Activated CD8-positive, alpha-beta memory T cell treated with anti-CD3 and anti-CD28 coated beads, Interleukin-2, amount 50 U/mL, for 1 hour (primary cell): ENCODE results near the gene NOS3.

Source experiments
- DNase-seq: peaks from one replicate; pipeline ENCODE4 v3.0.0-alpha.2; 2020; ENCODE audit errors: extremely low read depth

NOS3 gene

DNA sequence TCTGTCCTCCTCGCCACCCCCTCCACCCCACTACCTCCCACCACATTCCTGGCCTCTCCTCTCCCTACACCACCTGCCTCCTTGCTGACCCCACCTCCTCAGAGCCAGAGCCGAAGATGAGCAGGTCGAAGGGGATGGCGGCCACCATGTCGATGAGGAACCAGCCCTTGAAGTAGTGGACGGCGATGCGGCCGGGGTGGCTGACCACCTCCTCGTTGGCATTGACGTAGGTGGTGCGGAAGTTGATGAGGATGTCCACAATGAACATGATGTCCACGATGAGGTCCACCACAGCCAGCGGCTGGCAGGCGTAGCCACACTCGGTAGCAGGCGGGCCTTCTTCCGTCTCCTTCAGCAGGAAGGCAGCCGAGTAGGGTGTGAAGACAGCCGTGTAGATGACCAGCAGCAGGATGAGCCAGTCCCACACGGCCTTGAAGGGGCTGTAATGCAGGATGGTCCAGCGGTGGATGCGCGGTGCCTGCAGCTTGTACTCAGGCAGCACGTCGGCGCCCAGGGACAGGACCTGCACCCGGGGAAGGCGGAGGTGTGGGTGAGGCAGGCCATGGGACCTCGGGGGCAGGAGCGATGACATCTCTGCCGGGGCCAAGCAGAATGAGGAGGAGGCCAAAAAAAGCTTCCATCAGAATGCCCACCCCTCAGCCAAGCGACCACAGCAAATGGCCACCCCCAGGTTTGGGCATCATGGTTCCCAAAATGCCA lies 38.3 kb upstream of the NOS3 start:
- no peak for DNase-seq

DNA sequence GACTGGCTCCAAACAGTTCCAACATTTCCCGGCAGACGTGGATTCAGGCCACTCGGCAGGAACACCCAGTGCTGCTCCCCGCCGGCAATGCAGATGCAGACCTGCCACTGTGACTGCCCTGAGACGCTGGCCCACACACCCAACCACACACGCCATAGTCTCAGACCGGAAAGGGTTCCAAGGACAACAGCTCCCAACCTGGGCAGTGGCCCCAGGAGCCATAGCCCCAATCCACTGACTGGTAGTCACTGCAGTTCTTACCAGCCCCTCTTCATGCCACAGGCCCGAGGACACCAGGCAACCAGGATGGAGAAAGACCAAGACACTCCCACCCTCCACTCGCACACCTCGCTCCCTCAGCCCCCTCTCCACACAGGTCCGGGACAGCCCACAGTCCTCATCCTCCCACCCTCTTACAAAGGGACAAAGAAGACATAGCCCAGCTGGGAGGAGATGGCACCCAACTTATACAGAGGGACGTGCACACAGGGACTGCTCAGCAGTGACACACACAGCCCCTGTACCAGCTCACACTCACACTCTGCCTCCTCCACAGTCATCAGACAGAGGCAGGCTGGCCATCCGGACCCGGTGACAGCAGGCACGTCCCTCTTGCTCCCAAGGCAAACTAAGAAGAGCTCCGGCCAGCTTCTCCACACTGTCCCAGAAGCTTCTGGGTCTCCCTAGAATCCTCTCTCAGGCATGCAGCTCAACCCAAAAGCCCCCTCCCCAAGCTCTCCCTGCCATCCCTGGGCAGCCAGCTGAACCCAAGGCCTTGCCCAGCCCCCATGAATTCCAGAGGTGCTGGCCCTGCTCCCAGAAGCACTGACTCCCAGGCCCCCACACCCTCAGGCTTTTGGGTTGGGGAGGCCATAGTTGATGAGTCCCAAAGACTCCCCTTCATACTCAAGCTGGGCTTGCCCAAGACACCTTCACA lies 37.5 kb upstream of the NOS3 start:
- no peak for DNase-seq

DNA sequence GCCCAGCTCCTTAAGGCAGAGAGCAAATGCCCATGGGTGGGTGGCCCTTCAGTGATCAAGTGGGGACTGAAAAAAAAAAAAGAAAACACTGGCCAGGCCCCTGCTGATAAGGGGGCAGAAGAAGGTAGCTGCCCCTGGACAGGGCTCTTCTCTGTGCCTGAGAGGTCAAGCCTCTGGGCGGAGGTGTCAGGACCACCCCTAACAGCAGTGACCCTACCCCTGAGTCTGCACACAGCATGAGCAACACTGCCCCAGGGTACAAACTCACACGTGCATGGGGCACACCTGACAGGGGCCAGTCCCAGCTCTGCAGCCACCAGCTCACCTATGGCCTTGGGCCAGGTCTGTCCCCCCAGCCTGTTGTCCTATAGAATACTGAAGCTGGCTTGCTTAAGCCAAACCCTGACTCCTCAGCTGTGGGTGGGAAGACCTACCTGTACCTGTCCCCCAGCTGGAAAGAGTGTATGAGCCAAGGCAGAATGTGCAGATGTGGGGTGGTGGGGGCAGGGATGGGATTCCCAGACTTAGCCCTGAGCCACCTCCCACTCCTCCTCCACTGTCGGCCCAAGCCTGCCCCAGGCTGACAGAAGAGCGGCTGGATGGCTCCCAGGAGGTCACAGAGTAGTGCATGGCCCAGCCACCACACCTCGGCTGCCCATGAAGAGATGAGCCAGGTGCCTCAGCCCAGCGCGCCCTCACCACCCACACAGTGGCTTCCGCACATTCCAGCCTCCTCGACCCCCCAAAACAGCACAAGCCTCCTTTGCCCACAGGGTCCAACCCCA lies 36.4 kb upstream of the NOS3 start:
- DNase-seq = no peak

GRCh38 chr7:150954986-150955518 lies 35.8 kb upstream of the NOS3 start:
- no peak for DNase-seq

DNA sequence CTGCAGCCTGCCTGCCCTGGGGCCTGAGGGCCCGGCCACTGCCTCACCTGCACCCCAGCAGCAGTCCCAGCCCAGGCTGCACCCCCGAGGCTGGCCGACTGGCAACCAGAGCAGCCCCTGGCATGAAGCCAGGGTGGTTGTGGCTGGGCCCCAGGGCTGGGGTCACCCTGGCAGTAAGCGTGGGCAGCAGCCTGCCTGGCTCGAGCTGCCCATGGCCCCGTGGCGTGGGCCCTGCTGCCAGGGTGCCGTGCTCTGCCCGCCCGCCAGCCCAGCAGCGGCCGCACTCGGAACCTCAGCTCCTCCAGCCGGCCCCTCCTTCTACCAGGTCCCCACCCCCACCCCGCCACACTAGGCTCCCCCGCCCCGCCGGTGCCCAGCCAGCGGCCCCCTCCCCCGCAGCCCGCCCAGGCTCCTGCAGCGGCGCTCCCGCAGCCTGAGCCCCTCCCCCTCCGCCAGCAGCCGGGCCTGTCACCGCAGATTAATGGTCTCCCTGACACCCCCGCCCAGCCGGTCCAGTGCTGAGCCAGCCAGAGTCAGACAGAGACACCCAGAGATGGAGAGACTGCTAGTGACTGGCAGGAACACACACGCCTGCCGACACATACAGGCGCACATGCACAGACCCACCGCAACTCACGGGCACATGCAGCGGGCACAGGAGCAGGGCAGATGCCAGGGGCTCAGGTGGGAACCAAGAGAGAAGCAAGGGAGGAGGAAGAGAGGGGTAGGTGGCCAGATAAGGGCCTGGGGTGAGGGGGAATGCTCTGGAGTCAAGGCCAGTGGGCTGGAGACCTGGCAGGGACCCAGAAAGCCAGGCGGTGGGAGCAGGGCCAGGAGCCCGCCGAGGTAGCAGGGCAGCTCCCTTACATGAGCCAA lies 35.1 kb upstream of the NOS3 start:
- no peak for DNase-seq

GRCh38 chr7:150956395-150957132 lies 34.3 kb upstream of the NOS3 start:
- DNase-seq = no peak

DNA sequence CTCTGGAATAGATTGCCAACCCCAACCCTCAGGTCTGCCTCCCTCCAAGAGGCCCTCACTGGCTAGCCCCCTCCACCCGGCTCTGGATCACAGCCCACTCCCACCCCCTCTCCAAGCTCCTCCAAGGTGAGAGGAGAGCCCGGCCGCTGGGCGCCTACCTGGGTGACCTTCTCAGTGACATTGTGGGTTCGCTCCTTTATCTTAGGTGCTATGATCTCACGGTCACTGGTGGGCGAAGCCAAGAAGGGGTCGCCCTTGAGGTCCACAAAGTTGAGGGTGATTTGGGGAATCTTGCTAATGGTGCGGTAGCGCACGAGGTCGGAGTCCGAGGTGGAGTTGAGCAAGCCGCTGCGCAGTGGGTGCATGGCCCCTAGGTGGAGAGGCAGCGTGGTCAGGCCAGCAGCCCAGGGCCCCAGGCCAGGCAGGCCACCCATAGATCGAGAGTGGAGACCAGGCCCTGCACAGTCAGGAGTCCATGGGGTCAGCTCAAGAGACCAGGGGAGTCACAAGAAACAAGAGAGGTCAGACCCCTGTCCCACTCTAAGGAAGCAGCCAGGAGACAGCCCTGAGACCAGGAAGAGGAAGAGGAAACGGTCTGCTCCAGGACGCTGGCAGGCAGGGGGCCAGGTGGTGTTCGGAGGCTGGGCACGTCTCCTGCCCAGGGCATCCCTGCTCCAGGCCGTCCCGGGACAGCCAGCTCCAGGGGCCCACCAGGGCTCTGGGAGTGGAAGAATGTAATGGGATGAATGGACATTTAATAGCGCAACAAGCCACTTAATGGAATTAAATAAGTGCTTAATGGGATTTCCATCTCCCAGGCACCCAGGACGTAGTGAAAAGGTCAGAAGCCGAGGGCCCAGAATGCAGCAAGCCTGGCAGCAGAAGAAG lies 33.4 kb upstream of the NOS3 start:
- DNase-seq = no peak

DNA sequence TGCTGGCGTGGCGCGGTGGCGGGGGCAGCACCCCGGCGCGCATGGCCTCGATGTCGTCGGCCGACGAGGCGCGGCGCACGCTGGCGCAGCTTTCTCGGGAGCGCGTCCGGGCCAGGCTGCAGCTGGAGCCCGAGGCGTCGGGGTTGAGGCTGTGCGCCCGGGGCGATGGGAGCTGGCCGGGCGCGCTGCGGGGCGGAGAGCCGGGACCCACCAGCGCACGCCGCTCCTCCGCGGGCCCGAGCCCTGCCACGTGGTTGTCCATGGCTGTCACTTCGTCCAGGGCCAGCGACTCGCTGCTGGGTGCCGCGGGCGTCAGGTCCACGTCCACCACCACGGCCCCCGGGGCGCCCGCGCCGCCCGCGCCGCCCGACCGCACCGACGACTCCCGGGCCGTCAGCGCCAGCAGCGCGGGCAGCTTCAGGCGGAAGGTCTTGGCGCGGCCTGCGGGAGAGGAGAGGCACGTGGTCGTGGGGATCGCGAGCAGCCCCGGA lies 32.7 kb upstream of the NOS3 start:
- DNase-seq = no peak

- no peak for DNase-seq
These were observed 32.2 kb upstream of the NOS3 start for GRCh38 chr7:150958597-150958996.

GRCh38 chr7:150959081-150959480 lies 31.7 kb upstream of the NOS3 start:
- no peak for DNase-seq

DNA sequence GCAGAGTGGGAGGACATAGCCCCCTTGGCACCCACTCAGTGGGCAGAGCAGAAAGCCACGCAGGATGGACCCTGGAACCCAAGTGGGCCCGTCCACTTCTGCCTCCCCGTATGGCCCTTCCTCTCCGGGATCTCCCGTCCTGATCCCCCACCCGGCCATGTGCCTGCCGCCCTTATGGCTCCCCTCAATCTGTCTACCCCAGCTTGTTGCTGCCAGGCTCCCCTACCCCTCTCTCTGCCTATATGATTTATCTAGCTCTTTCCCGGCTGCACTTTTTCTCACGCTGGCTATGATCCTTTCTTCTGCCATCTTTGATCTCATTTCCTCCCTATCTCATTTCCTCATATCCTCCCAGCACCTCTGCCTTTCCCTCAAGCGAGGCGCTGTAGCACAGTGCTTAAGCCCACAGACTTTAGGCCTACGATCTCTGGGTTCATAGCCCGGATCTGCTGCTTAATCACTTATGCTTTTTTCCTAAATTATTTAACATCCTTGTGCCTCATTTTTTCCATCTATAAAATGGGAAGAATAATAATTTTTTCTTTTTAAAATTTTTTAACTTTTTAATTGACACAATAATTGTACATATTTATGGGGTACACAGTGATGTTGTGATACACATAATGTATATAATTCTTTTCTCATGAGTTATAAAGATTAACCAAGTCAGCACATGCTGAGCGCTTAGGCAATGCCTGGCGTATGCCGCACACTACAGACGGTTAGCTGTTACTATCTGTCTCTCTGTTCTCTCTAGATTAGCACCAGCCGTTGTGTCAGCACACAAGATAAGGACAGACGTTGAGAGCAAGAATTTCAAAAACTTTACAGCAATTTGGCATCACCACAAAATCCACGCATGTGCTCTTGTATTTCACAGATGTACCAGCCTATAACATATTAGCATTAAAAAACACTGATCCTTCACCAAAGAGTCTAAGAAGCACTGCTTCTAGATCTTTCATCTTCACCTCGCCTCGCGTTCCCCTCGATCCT lies 30.8 kb upstream of the NOS3 start:
- no peak for DNase-seq

- no peak for DNase-seq
These were observed 29.1 kb upstream of the NOS3 start for GRCh38 chr7:150961510-150962289.

DNA sequence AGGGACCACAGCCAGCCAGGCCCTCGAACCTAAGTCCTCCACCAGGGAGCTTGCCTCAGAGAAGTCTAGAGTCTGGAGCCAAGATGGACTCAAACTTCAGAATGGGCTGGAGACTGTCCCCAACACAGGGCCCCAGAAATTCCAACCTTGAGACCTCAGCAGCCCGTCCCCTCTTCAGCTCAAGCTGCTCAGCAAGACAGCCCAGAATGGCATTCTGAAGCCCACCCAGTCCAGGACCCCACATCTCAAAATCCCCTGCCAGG lies 28.6 kb upstream of the NOS3 start:
- DNase-seq = no peak

DNA sequence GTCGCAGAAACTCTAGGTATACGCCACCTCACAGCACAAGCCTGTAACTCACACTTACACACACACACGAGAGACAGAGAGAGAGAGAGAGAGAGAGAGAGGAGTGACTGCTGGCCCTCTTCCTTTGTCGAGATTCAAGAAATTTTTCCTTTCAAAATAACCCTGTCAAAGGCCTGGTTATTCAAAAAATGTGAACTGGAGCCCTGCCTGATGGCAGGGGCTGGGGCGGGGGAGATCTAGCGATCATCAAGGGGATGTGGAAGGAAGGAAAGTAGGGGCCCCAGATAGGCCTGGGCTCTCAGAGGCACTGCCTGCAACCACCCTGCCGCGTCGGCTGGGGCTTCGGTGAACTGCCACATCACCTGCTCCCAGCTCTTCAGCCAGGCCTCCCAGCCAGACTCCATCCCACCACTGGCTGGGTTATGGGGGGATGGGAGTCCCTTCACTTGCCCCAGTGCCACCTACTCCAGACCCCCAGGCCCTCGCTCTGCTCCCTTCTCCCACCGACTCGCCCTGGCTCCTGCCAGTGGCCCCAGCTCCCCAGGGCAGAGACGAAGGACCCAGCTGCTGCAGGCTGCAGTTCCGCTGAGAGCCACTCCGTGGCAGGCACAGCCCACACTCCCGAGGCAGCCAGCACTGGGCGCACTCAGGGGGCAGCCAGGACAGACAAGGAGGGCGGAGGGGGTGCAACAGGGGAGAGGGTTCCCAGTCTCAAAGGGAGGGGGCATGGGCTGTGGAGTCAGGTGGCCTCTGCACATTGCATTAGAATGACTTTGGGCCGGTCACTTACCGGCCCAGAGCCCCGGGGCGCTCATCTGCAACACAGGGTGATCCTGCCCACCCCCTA lies 28.0 kb upstream of the NOS3 start:
- DNase-seq = no peak

DNA sequence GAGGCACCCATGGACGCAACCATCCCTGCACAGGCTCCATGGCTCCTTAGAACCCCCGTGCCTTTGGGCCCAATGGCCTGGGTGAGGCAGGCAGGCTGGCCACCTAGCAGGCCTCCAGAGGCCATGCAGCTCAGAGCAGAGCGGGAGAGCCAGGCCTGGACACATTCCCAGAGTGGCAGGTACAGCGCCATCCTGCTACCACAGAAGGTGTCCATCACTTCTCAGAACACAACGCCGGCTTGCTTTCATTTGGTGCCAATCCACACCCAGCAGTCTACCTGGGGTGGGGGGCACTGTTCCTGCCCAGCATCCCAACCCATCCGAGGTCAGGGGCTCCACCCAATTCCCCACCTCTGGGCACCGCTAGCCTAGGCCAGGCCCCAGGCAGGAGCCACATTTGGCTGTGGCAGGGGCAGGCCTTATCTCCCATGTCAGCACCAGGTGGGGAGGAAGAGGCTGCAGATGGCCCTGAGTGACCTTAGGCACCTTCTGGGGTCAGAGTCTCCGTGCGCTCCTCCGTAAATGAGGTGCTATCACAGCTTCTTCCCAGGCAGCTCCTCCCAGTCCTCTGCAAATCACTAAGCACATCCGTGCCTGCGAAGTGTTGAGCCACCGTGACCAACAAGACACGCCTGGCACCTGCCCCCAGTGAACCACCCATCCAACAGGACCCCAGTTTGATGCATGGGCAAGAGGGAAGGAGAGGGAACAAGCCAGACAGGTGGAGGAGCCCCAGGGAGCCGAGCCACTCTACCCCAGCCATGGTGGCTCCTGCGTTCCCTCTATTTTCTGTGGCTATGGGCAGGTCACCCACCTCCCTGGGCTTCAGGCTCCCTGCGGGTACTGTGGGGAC lies 26.9 kb upstream of the NOS3 start:
- no peak for DNase-seq
